PC-9 (cell line): Measurements from ENCODE around the gene F2RL1. TPM values are rescaled to one million over a fixed set of nuclear protein-coding genes. Genes with fewer than 3 reads are reported as not detected.

ENCODE experiments used
- BruUV-seq: library from RNA; stranded (reverse); fragments of 400-500 nt; replicated peaks from 2 replicates; lab custom pipeline; 2021; lab: Mats Ljungman, UMichigan
- CTCF ChIA-PET: fragments of 300-600 bp; sonication (Branson Sonifier 250); formaldehyde crosslinking; loops from one replicate; lab custom pipeline; 2022; ENCODE audit warnings: antibody characterized with exemption; lab: Charles Lee
- POLR2A ChIA-PET: fragments of 300-600 bp; sonication (Branson Sonifier 250); formaldehyde crosslinking; loops from one replicate; lab custom pipeline; 2022; ENCODE audit warnings: antibody characterized with exemption; ENCODE audit not compliant: unreplicated experiment; lab: Charles Lee
- DNase-seq, 2 experiments: peaks; one replicate each; pipeline versions ENCODE4 v3.0.0 to v3.0.0-alpha.2; 2015 to 2022; ENCODE audit warnings: mixed read lengths in 1 of 2
- H2AFZ ChIP-seq: fragments of 200-600 bp; sonication (generic); 2 replicates; pipeline ENCODE4 v1.8.1; 2017; ENCODE audit warnings: antibody characterized with exemption
- H3F3A ChIP-seq: fragments of 200-600 bp; sonication (generic); 2 replicates; pipeline ENCODE4 v1.8.1; 2017; ENCODE audit warnings: antibody characterized with exemption, mild to moderate bottlenecking, low read depth; ENCODE audit not compliant: insufficient read depth
- H3K27ac ChIP-seq: fragments of 200-600 bp; sonication (generic); 2 replicates; pipeline ENCODE4 v1.6.1; 2016; ENCODE audit warnings: mixed run types
- H3K27me3 ChIP-seq: fragments of 200-600 bp; sonication (generic); 2 replicates; pipeline ENCODE4 v1.6.1; 2016; ENCODE audit warnings: low read depth, mixed run types; ENCODE audit not compliant: insufficient read depth
- H3K36me3 ChIP-seq: fragments of 200-600 bp; sonication (generic); 2 replicates; pipeline ENCODE4 v1.6.1; 2016; ENCODE audit warnings: low read depth, mixed run types
- H3K4me1 ChIP-seq: fragments of 200-600 bp; sonication (generic); replicated peaks from 2 replicates; pipeline ENCODE4 v1.6.1; 2016; ENCODE audit warnings: mixed run types; ENCODE audit not compliant: insufficient read depth
- H3K4me2 ChIP-seq: fragments of 200-600 bp; sonication (generic); 2 replicates; pipeline ENCODE4 v1.6.1; 2017; ENCODE audit warnings: mixed run types
- H3K4me3 ChIP-seq: fragments of 200-600 bp; sonication (generic); 2 replicates; pipeline ENCODE4 v1.6.1; 2016; ENCODE audit warnings: mixed run types
- H3K79me2 ChIP-seq: fragments of 200-600 bp; sonication (generic); 2 replicates; pipeline ENCODE4 v1.6.1; 2017; ENCODE audit warnings: low read depth, mixed run types
- H3K9me2 ChIP-seq: fragments of 200-600 bp; sonication (generic); 2 replicates; pipeline ENCODE4 v1.8.1; 2017; ENCODE audit warnings: mild to moderate bottlenecking; ENCODE audit not compliant: insufficient read depth
- H3K9me3 ChIP-seq: fragments of 200-600 bp; sonication (generic); 2 replicates; pipeline ENCODE4 v1.8.1; 2016; ENCODE audit warnings: low read depth; ENCODE audit not compliant: insufficient read depth
- H4K20me1 ChIP-seq: fragments of 200-600 bp; sonication (generic); 2 replicates; pipeline ENCODE4 v1.8.1; 2017; ENCODE audit not compliant: insufficient read depth
- CTCF ChIP-seq: fragments of 200-600 bp; sonication (generic); conservative IDR thresholded peaks from 2 replicates; pipeline ENCODE4 v1.6.1; 2017; ENCODE audit warnings: mixed run types, antibody characterized with exemption, mild to moderate bottlenecking, moderate library complexity
- EZH2 ChIP-seq: fragments of 200-600 bp; sonication (generic); IDR thresholded peaks from 2 replicates; pipeline ENCODE4 v1.8.0; 2017; ENCODE audit warnings: antibody characterized with exemption, low read depth
- intact Hi-C: fragments of 100-400 bp; cut with micrococcal nuclease; formaldehyde crosslinking; loops from one replicate; pipeline ENCODE4 v1.10.0; 2022; ENCODE audit not compliant: unreplicated experiment
- total RNA-seq: library from RNA; stranded (reverse); gene quantifications from 2 replicates; pipeline ENCODE4 v1.2.3, GENCODE V29; 2021

Gene F2RL1
- total RNA-seq, 1 experiment from 2014 or later, result 34.5 TPM

GRCh38 chr5:76870046-76870445, 51.2 kb downstream of the F2RL1 start:
- H3K27me3 ChIP-seq, result no peaks in the 10 kb centered on the region
- no TSS peak for BruUV-seq
- ChIA-PET CTCF (no interaction called here), POLR2A (no interaction called here)
- no peak overlapping the region for H3K4me2 ChIP-seq
- TF ChIP-seq CTCF, result no peak
- TF ChIP-seq EZH2, result no peak
- peaks cover 9% of the 10 kb centered on the region; the same call in 1 of the 2 replicates for H3F3A ChIP-seq
- intact Hi-C loops, result no loop called here
- H3K36me3 ChIP-seq, result no peaks in the 10 kb centered on the region
- H3K4me1 ChIP-seq, result peaks cover 24% of the 10 kb centered on the region
- H3K27ac ChIP-seq, result no peak overlapping the region
- H3K79me2 ChIP-seq, result no peaks in the 10 kb centered on the region
- DNase-seq, result no peak
- no peaks in the 10 kb centered on the region for H3K9me3 ChIP-seq
- H4K20me1 ChIP-seq, result no peaks in the 10 kb centered on the region
- H3K4me3 ChIP-seq, result no peak overlapping the region
- H2AFZ ChIP-seq, result no peak overlapping the region
- H3K9me2 ChIP-seq, result no peaks in the 10 kb centered on the region

- Histone ChIP-seq H3K36me3 (no peaks in the 10 kb centered on the region), H3K4me2 (peak overlapping the region; percentile 22; the same call in 1 of the 2 replicates), H3F3A (no peaks in the 10 kb centered on the region), H4K20me1 (no peaks in the 10 kb centered on the region), H3K9me2 (no peaks in the 10 kb centered on the region), H3K4me3 (no peak overlapping the region), H3K4me1 (peaks cover 9% of the 10 kb centered on the region), H3K79me2 (no peaks in the 10 kb centered on the region), H3K27ac (no peak overlapping the region), H3K9me3 (no peaks in the 10 kb centered on the region), H2AFZ (peak overlapping the region; percentile 65), H3K27me3 (no peaks in the 10 kb centered on the region)
- intact Hi-C loops, result no loop called here
- CTCF ChIA-PET, result no interaction called here
- POLR2A ChIA-PET, result interaction anchor here (0.7 kb wide), 1 partner anchor 27 kb away, joined by 4 read pairs; no protein-coding TSS in a partner anchor
- no peak for TF ChIP-seq EZH2
- TF ChIP-seq CTCF, result no peak
- no peak for DNase-seq
- no TSS peak for BruUV-seq
Measured at GRCh38 chr5:76874088-76874581, 55.3 kb downstream of the F2RL1 start.

Other genes starting within 250 kb of the F2RL1 start
- gene F2RL2, start 195.6 kb upstream of the F2RL1 start, total RNA-seq, result 1.5 and 3.5 TPM in 2 replicates
- gene F2R, start 102.9 kb upstream of the F2RL1 start, total RNA-seq, result 3.6 and 3.9 TPM in 2 replicates
- gene S100Z, start 31.0 kb downstream of the F2RL1 start, total RNA-seq, result not detected in 2 replicates
- gene CRHBP, start 134.0 kb downstream of the F2RL1 start, total RNA-seq, result not detected in 2 replicates
- 15.4 and 19.4 TPM in 2 replicates for gene AGGF1, start 211.4 kb downstream of the F2RL1 start, total RNA-seq